Prostate gland (tissue), 2 donors: ENCODE data around the gene IGSF8. TPM values are rescaled to one million over a fixed set of nuclear protein-coding genes. Genes with fewer than 3 reads are reported as not detected.
A peak's percentile ranks its signal among the peaks of the same experiment; 100 is the strongest.

Source experiments
- DNase-seq: peaks from one replicate; pipeline ENCODE4 v3.0.0-alpha.2; 2019; ENCODE audit warnings: low spot score
- H3K27ac ChIP-seq, 2 donors: fragments of 200-600 bp; sonication (generic); 2 replicates each; pipeline ENCODE4 v1.5.1; 2017 to 2019
- H3K27me3 ChIP-seq: fragments of 200-600 bp; sonication (generic); replicated peaks from 2 replicates; pipeline ENCODE4 v1.5.1; 2019; ENCODE audit not compliant: insufficient read depth
- H3K36me3 ChIP-seq, 2 donors: fragments of 200-600 bp; sonication (generic); 1 replicate in 1 of 2; 2 replicates in 1 of 2; pipeline versions ENCODE4 v1.5.1 to v1.8.1; 2017 to 2019
- H3K4me1 ChIP-seq: fragments of 200-600 bp; sonication (generic); replicated peaks from 2 replicates; pipeline ENCODE4 v1.5.1; 2019
- H3K4me3 ChIP-seq, 2 donors: fragments of 200-600 bp; sonication (generic); 2 replicates each; pipeline ENCODE4 v1.5.1; 2017 to 2019
- H3K9me3 ChIP-seq: fragments of 200-600 bp; sonication (generic); 2 replicates; pipeline ENCODE4 v1.5.1; 2017
- CTCF ChIP-seq, 4 experiments: fragments of 200-600 bp in 2 of 4; fragments of 450-650 bp in 2 of 4; sonication (generic) in 2 of 4; IDR thresholded peaks; 1 replicate in 3 of 4; 2 replicates in 1 of 4; pipeline ENCODE4 v1.5.1; 2016 to 2019; ENCODE audit warnings: antibody characterized with exemption in 4 of 4, mild to moderate bottlenecking in 2 of 4, moderate library complexity in 2 of 4
- POLR2A ChIP-seq: fragments of 450-650 bp; IDR thresholded peaks from one replicate; pipeline ENCODE4 v1.6.1; 2016; ENCODE audit warnings: antibody characterized with exemption, mild to moderate bottlenecking
- POLR2AphosphoS5 ChIP-seq: sonication (generic); formaldehyde crosslinking; IDR thresholded peaks from one replicate; pipeline ENCODE4 v1.6.1; 2017; ENCODE audit warnings: antibody characterized with exemption
- WGBS: methylation state at CpG from one replicate; pipeline ENCODE4 v1.1.5; 2018; 5-methylcytosine and 5-hydroxymethylcytosine counted together
- intact Hi-C: fragments of 100-400 bp; cut with DNase I; formaldehyde crosslinking; loops from one replicate; pipeline ENCODE4 v1.14.2; 2022
- total RNA-seq, 2 donors: library from RNA; depleted of rRNA; stranded (reverse); fragments of >200 nt; gene quantifications; one replicate each; pipeline ENCODE4 v1.1.0, GENCODE V29; 2016

Gene IGSF8
- total RNA-seq, 2 donors from 2014 or later = 35.9 to 101 TPM

DNA sequence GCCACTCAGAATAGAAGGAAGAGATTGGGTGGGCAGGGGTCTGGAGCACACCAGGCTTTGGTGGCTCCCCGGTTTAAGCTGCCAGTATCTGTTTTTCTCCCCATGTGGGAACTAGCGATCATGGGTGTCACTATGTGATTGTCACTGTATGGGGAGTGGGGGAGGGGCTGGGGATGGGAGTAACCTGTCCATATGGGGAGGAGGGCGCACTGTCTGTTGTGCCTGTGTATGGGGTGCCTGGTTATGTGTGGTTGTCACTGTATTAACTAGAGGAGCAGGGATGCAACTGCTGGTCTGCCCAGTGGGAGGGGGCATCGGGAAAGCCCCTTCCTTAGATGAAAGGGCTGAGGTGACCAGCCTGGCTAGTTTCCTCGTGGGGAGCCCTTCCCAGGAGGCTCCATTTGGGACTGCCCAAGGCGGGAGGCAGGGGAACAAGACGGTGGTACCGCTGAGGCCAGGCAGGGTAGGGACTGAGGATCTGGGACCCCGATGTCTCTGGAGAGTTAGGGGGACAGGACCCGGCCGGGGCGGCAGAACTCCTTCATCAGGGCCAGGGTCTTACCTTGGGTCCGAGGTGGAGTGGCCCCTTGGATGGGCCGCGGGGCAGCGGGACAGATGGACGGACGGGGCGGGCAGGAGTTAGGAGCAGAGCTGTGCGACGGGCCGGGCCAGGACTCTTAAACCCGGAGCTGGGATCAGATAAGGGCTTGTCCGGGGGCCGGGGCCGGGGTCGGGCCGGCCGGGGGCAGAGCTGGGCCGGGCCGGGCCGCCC, 28.8 kb downstream of the IGSF8 start, which contains the start of gene KCNJ10:
Gene KCNJ10, minus strand, starts transcription at position 701 of the 772 bp plus-strand sequence. CDS start 27,628 bp downstream, outside the sequence.
- TF ChIP-seq POLR2A (no peak), CTCF (IDR thresholded peaks at IDR 0.05) (no peak), POLR2AphosphoS5 (no peak)
- Histone ChIP-seq H3K4me3 (peak within 1 kb of the TSS; percentile 31 to 36), H3K4me1 (peaks cover 6% of the 10 kb centered on the region), H3K27ac (no peak within 1 kb of the TSS), H3K9me3 (no peaks in the 10 kb centered on the region), H3K27me3 (no peaks in the 10 kb centered on the region), H3K36me3 (no peaks in the 10 kb centered on the region)
- 16% methylated on average over 23 of the region's 32 CpGs for WGBS
- DNase-seq = no peak
- intact Hi-C loops = no loop called here

GRCh38 chr1:160068225-160068624, 30.2 kb downstream of the IGSF8 start:
- no peak overlapping the region for H3K27ac ChIP-seq
- 67% methylated on average over 5 of the region's 5 CpGs for WGBS
- intact Hi-C loops = no loop called here
- H3K27me3 ChIP-seq = no peaks in the 10 kb centered on the region
- no peak overlapping the region for H3K4me3 ChIP-seq
- no peak for DNase-seq
- peaks cover 6% of the 10 kb centered on the region for H3K4me1 ChIP-seq
- H3K9me3 ChIP-seq = no peaks in the 10 kb centered on the region
- no peak for TF ChIP-seq POLR2AphosphoS5
- no peak for TF ChIP-seq CTCF (IDR thresholded peaks at IDR 0.05)
- TF ChIP-seq POLR2A = no peak
- no peaks in the 10 kb centered on the region for H3K36me3 ChIP-seq

- Histone ChIP-seq H3K36me3 (no peaks in the 10 kb centered on the region), H3K4me1 (peaks cover 6% of the 10 kb centered on the region), H3K27ac (no peak overlapping the region), H3K9me3 (no peaks in the 10 kb centered on the region), H3K4me3 (no peak overlapping the region), H3K27me3 (no peaks in the 10 kb centered on the region)
- TF ChIP-seq CTCF (IDR thresholded peaks at IDR 0.05) = no peak
- no peak for TF ChIP-seq POLR2A
- no peak for TF ChIP-seq POLR2AphosphoS5
- no peak for DNase-seq
- intact Hi-C loops = no loop called here
- 66% methylated on average over 6 of the region's 6 CpGs for WGBS
These were observed 31.3 kb downstream of the IGSF8 start for GRCh38 chr1:160066829-160067745.

- intact Hi-C loops = no loop called here
- TF ChIP-seq CTCF (IDR thresholded peaks at IDR 0.05) = no peak
- no peak for TF ChIP-seq POLR2AphosphoS5
- no peak for TF ChIP-seq POLR2A
- no peaks in the 10 kb centered on the region for H3K27me3 ChIP-seq
- WGBS = 59% methylated on average over 3 of the region's 3 CpGs
- no peak overlapping the region for H3K27ac ChIP-seq
- no peaks in the 10 kb centered on the region for H3K9me3 ChIP-seq
- no peak for DNase-seq
- no peak overlapping the region for H3K4me3 ChIP-seq
- no peaks in the 10 kb centered on the region for H3K4me1 ChIP-seq
- no peaks in the 10 kb centered on the region for H3K36me3 ChIP-seq
These were observed 33.7 kb downstream of the IGSF8 start for GRCh38 chr1:160064746-160065145.
